Endothelial cell (in vitro differentiated cells): ENCODE data around the gene HDAC8. TPM values are rescaled to one million over a fixed set of nuclear protein-coding genes. Genes with fewer than 3 reads are reported as not detected.

Experiments
- DNase-seq: peaks from one replicate; pipeline ENCODE4 v3.0.0; 2021; ENCODE audit warnings: low spot score
- H3K27ac Mint-ChIP-seq: one replicate; pipeline ENCODE4 v1.8.0; 2021; ENCODE audit warnings: mixed read lengths, inconsistent platforms; ENCODE audit not compliant: unreplicated experiment
- H3K27me3 Mint-ChIP-seq: one replicate; pipeline ENCODE4 v1.8.0; 2021; ENCODE audit warnings: mild to moderate bottlenecking, moderate library complexity, mixed read lengths, inconsistent platforms; ENCODE audit not compliant: unreplicated experiment
- H3K36me3 Mint-ChIP-seq: one replicate; pipeline ENCODE4 v1.8.0; 2021; ENCODE audit warnings: mild to moderate bottlenecking, low read depth, mixed read lengths, inconsistent platforms; ENCODE audit not compliant: unreplicated experiment
- H3K4me1 Mint-ChIP-seq: one replicate; pipeline ENCODE4 v1.8.0; 2021; ENCODE audit warnings: mild to moderate bottlenecking, mixed read lengths, inconsistent platforms; ENCODE audit not compliant: unreplicated experiment
- H3K4me3 Mint-ChIP-seq: one replicate; pipeline ENCODE4 v1.8.0; 2021; ENCODE audit warnings: mild to moderate bottlenecking, mixed read lengths, inconsistent platforms; ENCODE audit not compliant: unreplicated experiment
- H3K9me3 Mint-ChIP-seq: one replicate; pipeline ENCODE4 v1.8.0; 2021; ENCODE audit warnings: mixed read lengths, inconsistent platforms; ENCODE audit not compliant: unreplicated experiment
- total RNA-seq: library from RNA; stranded (reverse); fragmentation: NEBNext Ultra II Directional; extraction: Animal tissue kit (Norgen Biotek cat#: 25700); gene quantifications from one replicate; pipeline ENCODE4 v1.2.1, GENCODE V29; 2021; ENCODE audit not compliant: unreplicated experiment
- TF ChIP-seq, protein P1 (sequence below): fragments of 200-600 bp; sonication (generic); IDR thresholded peaks from one replicate; pipeline ENCODE4 v1.5.0; 2021; ENCODE audit warnings: antibody characterized with exemption; ENCODE audit not compliant: unreplicated experiment

The HDAC8 gene
- total RNA-seq, 1 donor from 2014 or later, result 29.4 TPM

DNA sequence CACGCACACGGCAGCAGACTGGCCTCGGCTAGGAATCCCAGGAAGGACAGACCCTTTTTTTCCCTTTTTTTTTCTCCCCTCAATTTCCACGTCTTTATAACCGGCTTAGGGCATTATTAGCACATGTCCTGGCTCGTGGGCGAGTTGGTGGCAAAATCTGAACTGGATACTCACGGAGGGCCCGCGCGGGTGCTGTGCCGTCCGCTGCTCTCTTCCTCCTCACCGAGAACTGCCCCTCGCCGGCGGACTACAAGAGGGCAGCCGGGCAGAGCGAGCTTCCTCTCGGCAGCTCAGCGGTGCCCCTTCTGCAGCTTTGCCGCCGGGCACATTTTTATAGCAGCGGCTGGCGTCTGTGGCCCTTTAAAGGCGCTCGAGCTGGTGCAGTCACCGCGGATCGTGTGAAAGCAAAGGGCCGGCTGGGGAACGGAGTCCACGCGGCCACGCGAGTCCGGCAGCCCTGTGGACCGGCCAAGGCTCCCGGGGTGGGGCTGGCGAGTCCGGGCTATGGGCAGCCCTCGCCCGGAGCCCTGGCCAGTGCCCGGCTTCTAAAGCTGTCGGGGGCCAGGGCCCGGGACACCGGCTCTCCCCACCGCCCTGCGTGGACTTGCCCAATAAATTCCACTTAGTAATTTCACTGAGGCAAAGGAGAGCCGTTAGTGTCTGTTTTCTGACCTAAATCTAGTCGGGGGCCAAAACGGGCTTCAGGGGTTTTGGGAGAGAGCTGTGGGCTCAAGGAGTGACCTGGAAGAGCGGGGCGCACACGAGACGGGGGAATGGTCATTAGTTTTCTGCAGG, 265.6 kb downstream of the HDAC8 start:
- peaks cover 8% of the 10 kb centered on the region for H3K4me1 Mint-ChIP-seq
- H3K27me3 Mint-ChIP-seq, result peaks cover 15% of the 10 kb centered on the region
- no peaks in the 10 kb centered on the region for H3K9me3 Mint-ChIP-seq
- H3K36me3 Mint-ChIP-seq, result no peaks in the 10 kb centered on the region
- no peak overlapping the region for H3K27ac Mint-ChIP-seq
- TF ChIP-seq, protein P1, sequence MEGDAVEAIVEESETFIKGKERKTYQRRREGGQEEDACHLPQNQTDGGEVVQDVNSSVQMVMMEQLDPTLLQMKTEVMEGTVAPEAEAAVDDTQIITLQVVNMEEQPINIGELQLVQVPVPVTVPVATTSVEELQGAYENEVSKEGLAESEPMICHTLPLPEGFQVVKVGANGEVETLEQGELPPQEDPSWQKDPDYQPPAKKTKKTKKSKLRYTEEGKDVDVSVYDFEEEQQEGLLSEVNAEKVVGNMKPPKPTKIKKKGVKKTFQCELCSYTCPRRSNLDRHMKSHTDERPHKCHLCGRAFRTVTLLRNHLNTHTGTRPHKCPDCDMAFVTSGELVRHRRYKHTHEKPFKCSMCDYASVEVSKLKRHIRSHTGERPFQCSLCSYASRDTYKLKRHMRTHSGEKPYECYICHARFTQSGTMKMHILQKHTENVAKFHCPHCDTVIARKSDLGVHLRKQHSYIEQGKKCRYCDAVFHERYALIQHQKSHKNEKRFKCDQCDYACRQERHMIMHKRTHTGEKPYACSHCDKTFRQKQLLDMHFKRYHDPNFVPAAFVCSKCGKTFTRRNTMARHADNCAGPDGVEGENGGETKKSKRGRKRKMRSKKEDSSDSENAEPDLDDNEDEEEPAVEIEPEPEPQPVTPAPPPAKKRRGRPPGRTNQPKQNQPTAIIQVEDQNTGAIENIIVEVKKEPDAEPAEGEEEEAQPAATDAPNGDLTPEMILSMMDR, result no peak
- H3K4me3 Mint-ChIP-seq, result peak overlapping the region; percentile 88
- peak; percentile 44 for DNase-seq

DNA sequence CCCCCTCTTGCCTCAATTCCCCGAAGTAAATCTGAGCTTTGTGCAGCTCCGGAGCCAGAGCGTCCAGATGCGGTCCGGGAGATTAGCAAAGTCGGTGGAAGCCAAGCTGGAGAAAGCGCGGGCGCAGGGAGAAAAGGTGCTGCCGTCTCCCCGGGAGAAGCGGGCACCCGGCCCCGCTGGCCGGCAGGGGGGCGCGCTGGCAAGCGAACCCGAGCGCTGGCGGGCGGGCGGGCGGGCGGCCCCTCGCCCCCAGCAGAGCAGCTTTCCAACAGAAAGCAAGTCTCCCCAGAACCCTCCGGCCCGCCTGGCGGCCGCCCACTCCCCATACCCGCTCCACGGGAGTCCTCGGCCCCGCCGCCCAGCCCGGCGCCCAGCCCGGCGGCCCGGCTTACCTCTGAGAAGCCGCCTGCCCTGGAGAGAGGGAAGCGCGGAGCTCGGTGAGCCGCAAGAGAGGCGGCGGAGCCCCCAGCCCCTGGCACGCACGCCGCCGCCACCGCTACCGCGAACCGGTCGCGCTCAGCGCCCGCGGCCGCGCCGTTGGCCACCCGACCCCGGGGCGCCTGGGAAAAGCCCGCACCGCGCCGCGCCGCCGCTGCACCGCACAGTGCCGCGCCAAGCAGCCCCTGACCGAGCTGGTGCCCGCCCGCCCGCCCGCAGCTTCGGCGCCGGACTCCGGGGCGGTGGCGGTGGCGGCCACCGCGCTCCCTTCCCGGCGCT, 266.4 kb downstream of the HDAC8 start:
- TF ChIP-seq, protein P1, result no peak
- H3K27me3 Mint-ChIP-seq, result peaks cover 15% of the 10 kb centered on the region
- H3K27ac Mint-ChIP-seq, result no peak overlapping the region
- peak overlapping the region; percentile 71 for H3K4me3 Mint-ChIP-seq
- H3K9me3 Mint-ChIP-seq, result no peaks in the 10 kb centered on the region
- H3K36me3 Mint-ChIP-seq, result no peaks in the 10 kb centered on the region
- DNase-seq, result no peak
- peaks cover 8% of the 10 kb centered on the region for H3K4me1 Mint-ChIP-seq

DNA sequence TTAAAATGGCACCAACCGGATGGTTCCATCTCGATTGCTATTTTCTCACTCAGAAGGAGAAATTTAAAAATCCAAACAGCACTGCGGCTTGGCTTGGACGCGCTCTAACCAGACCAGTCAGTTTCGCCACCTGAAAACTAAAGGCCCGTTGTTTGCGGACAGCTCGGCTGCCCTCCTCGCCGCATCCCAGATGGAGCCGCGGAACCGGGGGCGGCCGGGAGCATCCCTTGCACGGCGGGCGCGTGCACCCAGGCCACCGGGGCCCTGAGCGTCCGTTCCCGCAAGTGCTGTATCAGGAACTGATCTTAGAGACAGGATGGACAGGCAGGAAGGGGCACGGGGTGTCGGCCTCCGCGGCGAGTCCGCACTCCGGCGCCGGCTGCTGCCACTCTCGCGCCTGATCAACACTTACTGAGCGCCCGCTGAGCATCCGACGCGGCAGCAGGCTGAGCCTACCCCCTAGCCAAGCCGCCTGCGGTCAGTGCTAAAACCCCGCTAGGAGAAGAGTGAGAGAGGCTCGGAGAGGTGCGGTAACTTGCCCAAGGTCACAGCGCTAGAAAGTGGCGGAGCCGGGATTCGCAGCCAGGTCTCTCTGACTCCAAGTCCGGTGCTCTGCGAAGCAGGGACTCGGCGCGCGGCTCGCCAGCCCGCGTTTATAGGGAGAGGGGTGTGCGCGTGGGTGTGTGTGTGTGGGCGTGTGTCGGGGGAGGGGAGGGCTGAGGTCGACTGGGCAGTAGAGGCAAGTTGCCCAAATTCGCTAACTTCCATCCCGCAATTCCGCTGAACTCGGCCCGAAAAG, 267.2 kb downstream of the HDAC8 start, which contains the start of gene CITED1:
Gene CITED1 (minus strand): TSS at position 629 of the 799 bp plus-strand sequence. CDS start 3,045 bp downstream, outside the sequence.
- H3K36me3 Mint-ChIP-seq, result no peaks in the 10 kb centered on the region
- no peak for DNase-seq
- H3K27ac Mint-ChIP-seq, result no peak within 1 kb of the TSS
- TF ChIP-seq, protein P1, result no peak
- H3K4me1 Mint-ChIP-seq, result peaks cover 8% of the 10 kb centered on the region
- peaks cover 15% of the 10 kb centered on the region for H3K27me3 Mint-ChIP-seq
- no peaks in the 10 kb centered on the region for H3K9me3 Mint-ChIP-seq
- H3K4me3 Mint-ChIP-seq, result peak within 1 kb of the TSS; percentile 88

DNA sequence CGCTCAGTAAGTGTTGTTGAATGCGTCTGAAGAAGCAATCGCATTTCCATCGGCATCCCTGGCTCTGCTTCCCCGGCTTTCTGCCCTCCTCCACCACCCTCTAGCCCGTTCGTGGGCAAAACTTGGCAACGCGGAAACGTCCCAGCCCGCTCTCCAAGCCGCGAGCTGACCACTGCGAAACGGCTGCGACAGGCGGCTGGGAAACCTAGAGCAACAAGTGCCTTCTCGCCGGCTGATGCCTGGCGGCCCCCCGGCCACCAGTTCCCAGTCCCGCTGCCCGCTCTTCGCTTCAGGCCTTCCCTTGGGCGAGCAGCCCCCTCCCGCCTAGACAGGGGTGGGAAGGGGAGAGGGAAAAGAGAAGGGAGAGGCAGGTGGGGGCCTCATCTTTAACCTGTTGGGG, 267.8 kb downstream of the HDAC8 start:
- DNase-seq, result no peak
- peaks cover 15% of the 10 kb centered on the region for H3K27me3 Mint-ChIP-seq
- H3K4me3 Mint-ChIP-seq, result peak overlapping the region; percentile 73
- H3K36me3 Mint-ChIP-seq, result no peaks in the 10 kb centered on the region
- TF ChIP-seq, protein P1, result no peak
- peaks cover 8% of the 10 kb centered on the region for H3K4me1 Mint-ChIP-seq
- no peak overlapping the region for H3K27ac Mint-ChIP-seq
- no peaks in the 10 kb centered on the region for H3K9me3 Mint-ChIP-seq
